Activated naive CD4-positive, alpha-beta T cell treated with anti-CD3 and anti-CD28 coated beads, Interleukin-2, amount 50 U/mL, for 24 hours (primary cell): ENCODE measurements around the gene MICU1.
"Not testable (repeated sequence)": the region's sequence is repeated elsewhere in the genome, so short reads cannot be mapped to it uniquely, and the experiment has no call there.

ENCODE experiments used
- H3K27ac Mint-ChIP-seq: one replicate; pipeline ENCODE4 v1.8.0; 2021; ENCODE audit warnings: mild to moderate bottlenecking, mixed read lengths
- H3K27me3 Mint-ChIP-seq: one replicate; pipeline ENCODE4 v1.8.0; 2021; ENCODE audit warnings: mixed read lengths
- H3K36me3 Mint-ChIP-seq: one replicate; pipeline ENCODE4 v1.8.0; 2021; ENCODE audit warnings: mixed read lengths
- H3K4me1 Mint-ChIP-seq: one replicate; pipeline ENCODE4 v1.8.0; 2021; ENCODE audit warnings: mixed read lengths
- H3K4me3 Mint-ChIP-seq: one replicate; pipeline ENCODE4 v1.8.0; 2021; ENCODE audit warnings: mild to moderate bottlenecking, mixed read lengths
- H3K9me3 Mint-ChIP-seq: one replicate; pipeline ENCODE4 v1.8.0; 2021; ENCODE audit warnings: mixed read lengths

Gene MICU1

GRCh38 chr10:72353965-72354355 lies 271.9 kb downstream of the MICU1 start:
- Mint-ChIP-seq H3K27ac (peak overlapping the region; percentile 99), H3K4me1 (peaks cover 57% of the 10 kb centered on the region), H3K9me3 (no peaks in the 10 kb centered on the region), H3K27me3 (no peaks in the 10 kb centered on the region), H3K36me3 (peaks cover 11% of the 10 kb centered on the region), H3K4me3 (peak overlapping the region; percentile 97)

- Mint-ChIP-seq H3K36me3 (peaks cover 12% of the 10 kb centered on the region), H3K27me3 (no peaks in the 10 kb centered on the region), H3K9me3 (no peaks in the 10 kb centered on the region), H3K27ac (peak overlapping the region; percentile 44), H3K4me3 (peak overlapping the region; percentile 97), H3K4me1 (peaks cover 60% of the 10 kb centered on the region)
These were observed 272.6 kb downstream of the MICU1 start for GRCh38 chr10:72353028-72353964.

GRCh38 chr10:72351479-72351878 lies 274.4 kb downstream of the MICU1 start:
- H3K27ac Mint-ChIP-seq = peak overlapping the region; percentile 6
- H3K4me3 Mint-ChIP-seq = no peak overlapping the region
- H3K9me3 Mint-ChIP-seq = no peaks in the 10 kb centered on the region
- peaks cover 12% of the 10 kb centered on the region for H3K36me3 Mint-ChIP-seq
- peaks cover 60% of the 10 kb centered on the region for H3K4me1 Mint-ChIP-seq
- no peaks in the 10 kb centered on the region for H3K27me3 Mint-ChIP-seq

GRCh38 chr10:72349438-72349837 lies 276.4 kb downstream of the MICU1 start:
- no peaks in the 10 kb centered on the region for H3K9me3 Mint-ChIP-seq
- H3K4me1 Mint-ChIP-seq = peaks cover 54% of the 10 kb centered on the region
- H3K36me3 Mint-ChIP-seq = peaks cover 12% of the 10 kb centered on the region
- no peaks in the 10 kb centered on the region for H3K27me3 Mint-ChIP-seq
- no peak overlapping the region for H3K4me3 Mint-ChIP-seq
- H3K27ac Mint-ChIP-seq = no peak overlapping the region

GRCh38 chr10:72348282-72348681 lies 277.6 kb downstream of the MICU1 start:
- Mint-ChIP-seq H3K27me3 (no peaks in the 10 kb centered on the region), H3K9me3 (no peaks in the 10 kb centered on the region), H3K36me3 (peaks cover 13% of the 10 kb centered on the region), H3K4me3 (no peak overlapping the region), H3K27ac (no peak overlapping the region), H3K4me1 (peaks cover 49% of the 10 kb centered on the region)

GRCh38 chr10:72346117-72346516 lies 279.8 kb downstream of the MICU1 start:
- H3K27ac Mint-ChIP-seq, H3K36me3 Mint-ChIP-seq: not testable (repeated sequence)
- peaks cover 29% of the 10 kb centered on the region for H3K4me1 Mint-ChIP-seq

GRCh38 chr10:72344932-72345331 lies 280.9 kb downstream of the MICU1 start:
- H3K27me3 Mint-ChIP-seq = no peaks in the 10 kb centered on the region
- H3K4me3 Mint-ChIP-seq = no peak overlapping the region
- H3K9me3 Mint-ChIP-seq = no peaks in the 10 kb centered on the region
- peaks cover 27% of the 10 kb centered on the region for H3K4me1 Mint-ChIP-seq
- H3K27ac Mint-ChIP-seq = no peak overlapping the region
- H3K36me3 Mint-ChIP-seq = peaks cover 8% of the 10 kb centered on the region

More at GRCh38 chr10:72346117-72346516, 279.8 kb downstream of the MICU1 start:
- not testable (repeated sequence) for H3K27me3 Mint-ChIP-seq, H3K4me3 Mint-ChIP-seq, H3K9me3 Mint-ChIP-seq

- Mint-ChIP-seq H3K4me1 (peaks cover 15% of the 10 kb centered on the region), H3K36me3 (peaks cover 1% of the 10 kb centered on the region), H3K4me3 (no peak overlapping the region), H3K9me3 (no peaks in the 10 kb centered on the region), H3K27ac (no peak overlapping the region), H3K27me3 (no peaks in the 10 kb centered on the region)
These were observed 283.0 kb downstream of the MICU1 start for GRCh38 chr10:72342911-72343310.

GRCh38 chr10:72340510-72341261 lies 285.2 kb downstream of the MICU1 start:
- Mint-ChIP-seq H3K36me3 (peaks cover 3% of the 10 kb centered on the region), H3K9me3 (no peaks in the 10 kb centered on the region), H3K27ac (no peak overlapping the region), H3K4me3 (no peak overlapping the region), H3K4me1 (peaks cover 32% of the 10 kb centered on the region), H3K27me3 (no peaks in the 10 kb centered on the region)

- Mint-ChIP-seq H3K27me3 (no peaks in the 10 kb centered on the region), H3K27ac (no peak overlapping the region), H3K36me3 (peaks cover 3% of the 10 kb centered on the region), H3K9me3 (no peaks in the 10 kb centered on the region), H3K4me1 (peaks cover 49% of the 10 kb centered on the region), H3K4me3 (no peak overlapping the region)
These were observed 287.7 kb downstream of the MICU1 start for GRCh38 chr10:72338180-72338579.

- Mint-ChIP-seq H3K9me3 (no peaks in the 10 kb centered on the region), H3K27me3 (no peaks in the 10 kb centered on the region), H3K36me3 (peaks cover 3% of the 10 kb centered on the region), H3K4me3 (no peak overlapping the region), H3K4me1 (peaks cover 53% of the 10 kb centered on the region), H3K27ac (no peak overlapping the region)
These were observed 288.2 kb downstream of the MICU1 start for GRCh38 chr10:72337722-72338121.

GRCh38 chr10:72337039-72337629 lies 288.7 kb downstream of the MICU1 start:
- peak overlapping the region; percentile 68 for H3K27ac Mint-ChIP-seq
- H3K36me3 Mint-ChIP-seq = peaks cover 3% of the 10 kb centered on the region
- no peaks in the 10 kb centered on the region for H3K9me3 Mint-ChIP-seq
- peaks cover 59% of the 10 kb centered on the region for H3K4me1 Mint-ChIP-seq
- H3K4me3 Mint-ChIP-seq = no peak overlapping the region
- H3K27me3 Mint-ChIP-seq = no peaks in the 10 kb centered on the region

GRCh38 chr10:72336259-72337038 lies 289.4 kb downstream of the MICU1 start:
- peak overlapping the region; percentile 82 for H3K27ac Mint-ChIP-seq
- peaks cover 3% of the 10 kb centered on the region for H3K36me3 Mint-ChIP-seq
- H3K4me1 Mint-ChIP-seq = peaks cover 65% of the 10 kb centered on the region
- no peaks in the 10 kb centered on the region for H3K27me3 Mint-ChIP-seq
- H3K4me3 Mint-ChIP-seq = no peak overlapping the region
- no peaks in the 10 kb centered on the region for H3K9me3 Mint-ChIP-seq

- H3K4me1 Mint-ChIP-seq = peaks cover 70% of the 10 kb centered on the region
- H3K27ac Mint-ChIP-seq = peak overlapping the region; percentile 23
- no peaks in the 10 kb centered on the region for H3K9me3 Mint-ChIP-seq
- peaks cover 3% of the 10 kb centered on the region for H3K36me3 Mint-ChIP-seq
- H3K4me3 Mint-ChIP-seq = peak overlapping the region; percentile 33
- H3K27me3 Mint-ChIP-seq = no peaks in the 10 kb centered on the region
These were observed 290.3 kb downstream of the MICU1 start for GRCh38 chr10:72335394-72336258.
